A673 (cell line): Measurements from ENCODE around the gene ING4. TPM values are rescaled to one million over a fixed set of nuclear protein-coding genes. Genes with fewer than 3 reads are reported as not detected.

ENCODE experiments used
- BruUV-seq: library from RNA; stranded (reverse); fragments of 400-500 nt; replicated peaks from 2 replicates; lab custom pipeline; 2021; lab: Mats Ljungman, UMichigan
- CTCF ChIA-PET: fragments of 300-600 bp; sonication (Branson Sonifier 250); formaldehyde crosslinking; loops from one replicate; lab custom pipeline; 2022; ENCODE audit warnings: antibody characterized with exemption; lab: Charles Lee
- POLR2A ChIA-PET: fragments of 300-600 bp; sonication (Branson Sonifier 250); formaldehyde crosslinking; loops from one replicate; lab custom pipeline; 2022; ENCODE audit warnings: antibody characterized with exemption; ENCODE audit not compliant: low non-redundant PET; lab: Charles Lee
- DNase-seq: peaks from one replicate; pipeline ENCODE4 v3.0.0-alpha.2; 2015; ENCODE audit warnings: low spot score
- H3K27ac ChIP-seq: fragments of 200-600 bp; sonication (generic); 2 replicates; pipeline ENCODE4 v1.5.1; 2016; ENCODE audit warnings: mixed run types, low read depth, mild to moderate bottlenecking, mixed read lengths, antibody characterized with exemption, low read length; ENCODE audit not compliant: poor library complexity, severe bottlenecking
- H3K27me3 ChIP-seq: fragments of 200-600 bp; sonication (generic); replicated peaks from 2 replicates; pipeline ENCODE4 v1.6.1; 2017; ENCODE audit warnings: mixed run types, low read depth, mild to moderate bottlenecking, mixed read lengths, antibody characterized with exemption, low read length; ENCODE audit not compliant: insufficient read depth, poor library complexity
- H3K36me3 ChIP-seq: fragments of 200-600 bp; sonication (generic); 2 replicates; pipeline ENCODE4 v1.6.1; 2016; ENCODE audit warnings: mixed run types, mild to moderate bottlenecking, mixed read lengths, antibody characterized with exemption, low read length; ENCODE audit not compliant: insufficient read depth, poor library complexity, severe bottlenecking
- H3K4me1 ChIP-seq: fragments of 200-600 bp; sonication (generic); 2 replicates; pipeline ENCODE4 v1.6.1; 2017; ENCODE audit warnings: mixed run types, mild to moderate bottlenecking, mixed read lengths, antibody characterized with exemption, low read length; ENCODE audit not compliant: insufficient read depth, poor library complexity, severe bottlenecking
- H3K4me3 ChIP-seq: fragments of 200-600 bp; sonication (generic); 2 replicates; pipeline ENCODE4 v1.5.1; 2016; ENCODE audit warnings: low read depth, mixed run types, mild to moderate bottlenecking, mixed read lengths, low read length; ENCODE audit not compliant: poor library complexity, severe bottlenecking
- H3K9me3 ChIP-seq: fragments of 200-600 bp; sonication (generic); 2 replicates; pipeline ENCODE4 v1.6.1; 2016; ENCODE audit warnings: mixed run types, low read depth, mild to moderate bottlenecking, mixed read lengths, antibody characterized with exemption, low read length; ENCODE audit not compliant: poor library complexity, severe bottlenecking
- EZH2 ChIP-seq: fragments of 200-600 bp; sonication (generic); IDR thresholded peaks from 2 replicates; pipeline ENCODE4 v1.6.1; 2017; ENCODE audit warnings: borderline replicate concordance, low read depth, mild to moderate bottlenecking, mixed read lengths, antibody characterized with exemption, low read length; ENCODE audit not compliant: poor library complexity, severe bottlenecking
- intact Hi-C: fragments of 100-400 bp; cut with micrococcal nuclease; formaldehyde crosslinking; loops from one replicate; pipeline ENCODE4 v1.10.0; 2022; ENCODE audit not compliant: unreplicated experiment
- total RNA-seq: library from RNA; stranded (reverse); gene quantifications from 2 replicates; pipeline ENCODE4 v1.2.3, GENCODE V29; 2021
- TF ChIP-seq, protein P1 (sequence below): fragments of 300-800, 200-600 bp; sonication (generic); conservative IDR thresholded peaks from 2 replicates; pipeline ENCODE4 v1.5.1; 2017; ENCODE audit warnings: low read depth, mild to moderate bottlenecking, antibody characterized with exemption, low read length, moderate library complexity, mixed read lengths

ING4 gene
- total RNA-seq, 1 experiment from 2014 or later, result 21.4 TPM

DNA sequence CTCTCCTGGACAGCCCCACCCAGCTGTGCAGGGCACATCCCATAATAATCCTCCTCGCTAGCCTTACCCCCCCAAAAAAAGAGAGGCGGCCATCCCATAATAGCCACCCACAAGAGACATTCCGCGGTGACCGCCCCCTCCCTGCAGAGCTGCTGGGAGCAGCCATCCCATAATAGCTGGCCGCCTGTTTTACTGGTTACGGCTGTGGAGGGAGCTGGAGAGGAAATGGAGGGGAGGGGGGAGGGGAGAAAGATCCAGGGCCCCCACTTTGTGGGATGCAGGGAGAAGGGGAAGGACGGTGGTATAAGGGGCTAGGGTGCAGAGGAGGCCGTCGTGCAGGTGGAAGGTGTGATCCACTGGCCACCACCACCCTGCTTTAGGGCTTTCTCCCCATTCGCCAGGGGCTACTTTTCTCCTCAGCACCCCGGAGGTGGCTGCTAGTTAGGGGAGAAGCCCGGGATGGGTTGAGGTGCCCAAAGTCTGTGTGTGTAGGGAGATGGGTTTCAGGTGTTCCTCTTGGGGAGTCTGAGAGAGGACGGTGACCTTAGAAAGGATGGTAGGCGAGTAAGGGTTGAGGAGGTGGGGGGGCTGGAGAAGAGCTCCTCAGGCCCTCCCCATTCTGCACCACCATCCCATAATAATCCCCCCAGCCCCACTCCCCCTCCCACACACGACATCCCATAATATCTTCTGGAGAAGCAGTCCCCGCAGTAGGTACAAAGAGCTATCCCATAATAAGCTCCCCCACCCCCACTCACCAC lies 49.7 kb downstream of the ING4 start:
- peak; percentile 83 for DNase-seq
- Histone ChIP-seq H3K27ac (peak overlapping the region; percentile 86), H3K27me3 (no peaks in the 10 kb centered on the region), H3K4me1 (peaks cover 24% of the 10 kb centered on the region), H3K9me3 (no peaks in the 10 kb centered on the region), H3K36me3 (no peaks in the 10 kb centered on the region), H3K4me3 (no peak overlapping the region)
- no TSS peak for BruUV-seq
- ChIA-PET POLR2A (interaction anchor here (0.6 to 0.7 kb wide), 4 partner anchors 17 to 89 kb away, joined by 4 to 15 read pairs (median 6); partner anchors contain the start of gene GAPDH), CTCF (interaction anchor here (0.6 to 1.2 kb wide), 2 partner anchors 14 to 76 kb away, joined by 3 to 9 read pairs; partner anchors contain the start of gene ZNF384)
- TF ChIP-seq, protein P1, sequence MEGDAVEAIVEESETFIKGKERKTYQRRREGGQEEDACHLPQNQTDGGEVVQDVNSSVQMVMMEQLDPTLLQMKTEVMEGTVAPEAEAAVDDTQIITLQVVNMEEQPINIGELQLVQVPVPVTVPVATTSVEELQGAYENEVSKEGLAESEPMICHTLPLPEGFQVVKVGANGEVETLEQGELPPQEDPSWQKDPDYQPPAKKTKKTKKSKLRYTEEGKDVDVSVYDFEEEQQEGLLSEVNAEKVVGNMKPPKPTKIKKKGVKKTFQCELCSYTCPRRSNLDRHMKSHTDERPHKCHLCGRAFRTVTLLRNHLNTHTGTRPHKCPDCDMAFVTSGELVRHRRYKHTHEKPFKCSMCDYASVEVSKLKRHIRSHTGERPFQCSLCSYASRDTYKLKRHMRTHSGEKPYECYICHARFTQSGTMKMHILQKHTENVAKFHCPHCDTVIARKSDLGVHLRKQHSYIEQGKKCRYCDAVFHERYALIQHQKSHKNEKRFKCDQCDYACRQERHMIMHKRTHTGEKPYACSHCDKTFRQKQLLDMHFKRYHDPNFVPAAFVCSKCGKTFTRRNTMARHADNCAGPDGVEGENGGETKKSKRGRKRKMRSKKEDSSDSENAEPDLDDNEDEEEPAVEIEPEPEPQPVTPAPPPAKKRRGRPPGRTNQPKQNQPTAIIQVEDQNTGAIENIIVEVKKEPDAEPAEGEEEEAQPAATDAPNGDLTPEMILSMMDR, result no peak
- TF ChIP-seq EZH2, result no peak
- intact Hi-C loops, result no loop called here

DNA sequence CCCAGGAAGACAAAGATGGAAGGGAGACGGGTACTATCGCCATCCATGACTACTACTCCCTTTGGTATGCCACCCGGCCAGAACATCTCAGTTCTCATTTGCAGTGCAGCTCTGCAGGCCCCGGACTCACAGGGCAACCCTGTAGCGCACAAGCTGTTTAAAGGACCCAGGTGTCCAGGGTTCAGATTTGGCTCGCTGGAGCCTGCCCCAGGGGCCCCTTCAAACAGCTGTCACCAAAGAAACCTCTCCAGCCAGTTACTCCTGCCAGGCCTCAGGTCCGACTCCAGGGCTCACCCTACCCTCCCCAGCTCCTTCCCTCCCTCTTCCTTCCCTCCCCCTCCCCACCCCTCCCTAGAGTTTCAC lies 50.3 kb downstream of the ING4 start:
- intact Hi-C loops, result no loop called here

DNA sequence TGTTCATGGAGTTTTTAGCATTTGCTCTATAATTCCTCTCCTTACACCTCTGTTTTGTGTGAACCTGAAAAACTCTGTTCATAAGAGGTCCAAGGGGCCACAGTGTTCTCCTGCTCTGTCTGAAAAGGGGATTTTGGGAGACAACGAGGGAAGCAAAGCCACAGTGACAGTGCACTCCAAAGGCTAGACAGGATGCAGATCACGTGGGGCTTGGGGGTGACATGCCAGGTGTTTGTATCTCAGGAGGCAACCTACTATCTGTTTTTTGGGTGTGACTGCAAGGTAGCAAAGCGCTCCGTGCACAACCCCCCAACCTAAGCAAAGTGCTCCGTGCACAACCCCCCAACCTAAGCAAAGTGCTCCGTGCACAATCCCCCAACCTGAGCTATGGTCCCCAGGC lies 50.7 kb downstream of the ING4 start:
- BruUV-seq, result no TSS peak
- intact Hi-C loops, result no loop called here
- Histone ChIP-seq H3K36me3 (no peaks in the 10 kb centered on the region), H3K4me1 (peaks cover 31% of the 10 kb centered on the region), H3K27me3 (no peaks in the 10 kb centered on the region), H3K27ac (peak overlapping the region; percentile 86), H3K4me3 (no peak overlapping the region), H3K9me3 (no peaks in the 10 kb centered on the region)
- TF ChIP-seq EZH2, result no peak
- TF ChIP-seq, protein P1, result no peak
- CTCF ChIA-PET, result interaction anchor here (0.6 kb wide), 1 partner anchor 13 kb away, joined by 3 read pairs; no protein-coding TSS in a partner anchor
- DNase-seq, result no peak
- POLR2A ChIA-PET, result no interaction called here

More for the DNA sequence above, 50.3 kb downstream of the ING4 start:
- no peak for TF ChIP-seq EZH2
- Histone ChIP-seq H3K4me3 (no peak overlapping the region), H3K27me3 (no peaks in the 10 kb centered on the region), H3K36me3 (no peaks in the 10 kb centered on the region), H3K9me3 (no peaks in the 10 kb centered on the region), H3K4me1 (peaks cover 30% of the 10 kb centered on the region), H3K27ac (peak overlapping the region; percentile 86)
- no peak for DNase-seq
- POLR2A ChIA-PET, result no interaction called here
- no TSS peak for BruUV-seq
- CTCF ChIA-PET, result interaction anchor here (0.6 kb wide), 1 partner anchor 13 kb away, joined by 3 read pairs; no protein-coding TSS in a partner anchor
